NCI-H146 treated with DMSO at 0.1 percent for 48 hours (cell line): ENCODE results near the gene WWOX.

ENCODE experiments used
- DNase-seq: peaks from one replicate; lab custom pipeline; 2025; ENCODE audit not compliant: unreplicated experiment; lab: John Stamatoyannopoulos, UW

Gene WWOX

DNA sequence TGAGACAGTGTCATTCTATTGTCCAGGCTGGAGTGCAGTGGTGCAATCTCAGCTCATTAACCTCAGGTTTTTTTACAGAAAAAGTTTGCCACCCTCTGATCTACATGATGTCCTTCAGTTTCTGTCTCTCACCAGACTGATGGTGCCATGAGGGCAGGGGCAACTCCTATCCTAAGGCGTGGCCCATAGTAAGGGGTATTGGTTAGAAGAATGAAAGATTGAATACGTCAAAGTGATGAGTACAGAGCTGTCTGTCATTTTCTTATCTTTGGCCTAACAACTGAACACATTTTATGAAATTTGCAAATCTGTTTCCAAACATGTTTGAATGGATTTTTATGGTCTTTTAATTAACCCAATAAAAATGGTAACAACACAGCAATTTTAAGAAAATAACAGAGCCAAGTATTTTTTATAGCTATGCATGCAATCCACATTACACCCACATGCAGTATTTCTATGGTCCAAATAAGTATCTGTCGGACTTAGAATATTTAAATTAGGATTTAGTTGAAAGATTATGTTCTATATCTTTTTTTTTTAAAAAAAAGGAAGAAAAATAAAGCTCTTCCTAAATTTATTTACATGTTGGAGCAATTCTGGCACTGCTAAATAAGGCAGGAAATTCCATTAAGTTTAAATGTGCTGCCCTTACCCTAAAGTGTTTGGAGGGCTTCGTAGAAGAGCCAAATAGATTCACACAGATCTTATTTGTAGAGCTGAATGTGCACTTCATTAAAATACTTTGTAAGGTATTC lies 192.8 kb downstream of the WWOX start:
- DNase-seq: no peak

GRCh38 chr16:78292844-78293380 lies 193.5 kb downstream of the WWOX start:
- DNase-seq: no peak

- no peak for DNase-seq
Measured at GRCh38 chr16:78294538-78295225, 195.2 kb downstream of the WWOX start.

DNA sequence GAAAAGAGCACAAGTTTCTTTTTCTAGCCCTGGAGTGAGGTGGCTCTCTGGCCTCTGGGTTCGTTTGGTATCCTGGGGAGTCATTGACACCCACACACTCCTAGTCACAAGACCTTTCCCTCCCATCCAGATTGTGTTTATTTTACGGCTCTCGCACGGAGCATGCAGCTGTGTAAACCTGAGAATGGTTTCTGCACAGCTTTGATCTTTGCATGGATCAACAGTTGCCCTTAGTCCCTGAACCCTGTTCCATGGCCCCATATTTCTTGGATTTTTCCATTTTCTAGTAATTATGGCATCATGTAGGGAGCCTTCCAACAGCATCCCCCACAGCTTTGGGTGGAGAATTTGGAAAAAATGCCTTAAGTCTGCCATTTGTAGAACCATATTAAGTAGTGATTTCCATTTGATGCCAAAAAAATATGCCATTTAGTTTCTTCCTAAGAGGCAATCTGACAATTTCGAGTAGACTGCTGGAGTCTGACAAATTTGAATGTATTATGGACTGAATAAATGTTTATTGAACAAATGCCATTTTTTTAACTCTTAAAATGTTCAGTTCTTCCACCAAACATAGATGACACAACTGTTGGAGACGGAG lies 197.7 kb downstream of the WWOX start:
- peak; percentile 67 for DNase-seq

GRCh38 chr16:78298986-78299385 lies 199.5 kb downstream of the WWOX start:
- no peak for DNase-seq

- no peak for DNase-seq
Measured at GRCh38 chr16:78300469-78300868, 201.0 kb downstream of the WWOX start.

DNA sequence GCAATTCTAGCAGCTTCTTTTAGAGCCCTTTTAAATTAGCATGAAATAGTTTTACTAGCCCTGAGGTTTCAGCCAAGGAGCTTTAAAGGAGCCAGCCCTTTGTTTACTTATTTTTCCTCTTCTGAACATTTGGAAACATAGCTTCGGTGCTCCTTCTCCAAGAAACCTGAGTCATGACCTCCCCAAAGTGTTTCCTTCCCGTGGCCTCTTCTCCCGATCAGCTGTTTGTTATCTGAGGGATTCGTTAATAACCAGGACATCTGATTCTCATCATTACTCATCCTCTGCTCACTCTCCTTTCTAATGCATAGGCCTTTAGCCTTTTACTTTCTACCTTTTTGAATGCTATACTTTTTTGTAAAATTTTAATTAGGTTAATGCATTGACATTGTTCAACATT lies 204.5 kb downstream of the WWOX start:
- DNase-seq: no peak

DNA sequence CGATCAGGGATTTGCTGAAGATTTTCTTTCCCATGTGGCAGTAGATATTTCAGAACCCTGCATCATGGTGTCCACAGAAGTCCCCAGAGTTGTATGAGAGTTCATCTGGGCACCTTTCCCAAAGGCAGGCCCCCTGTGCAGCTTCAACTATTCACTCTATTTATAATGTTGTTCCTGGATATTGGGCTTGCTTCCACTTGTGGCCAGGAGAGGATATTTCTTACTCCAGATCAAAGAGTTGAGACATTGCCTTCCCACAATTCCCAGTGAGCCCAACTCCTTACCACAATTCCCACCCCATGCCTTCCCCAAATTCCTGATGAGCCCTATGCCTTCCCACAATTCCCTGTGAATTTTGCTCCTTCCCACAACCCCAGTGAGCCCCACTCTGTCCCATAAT lies 206.9 kb downstream of the WWOX start:
- no peak for DNase-seq

DNA sequence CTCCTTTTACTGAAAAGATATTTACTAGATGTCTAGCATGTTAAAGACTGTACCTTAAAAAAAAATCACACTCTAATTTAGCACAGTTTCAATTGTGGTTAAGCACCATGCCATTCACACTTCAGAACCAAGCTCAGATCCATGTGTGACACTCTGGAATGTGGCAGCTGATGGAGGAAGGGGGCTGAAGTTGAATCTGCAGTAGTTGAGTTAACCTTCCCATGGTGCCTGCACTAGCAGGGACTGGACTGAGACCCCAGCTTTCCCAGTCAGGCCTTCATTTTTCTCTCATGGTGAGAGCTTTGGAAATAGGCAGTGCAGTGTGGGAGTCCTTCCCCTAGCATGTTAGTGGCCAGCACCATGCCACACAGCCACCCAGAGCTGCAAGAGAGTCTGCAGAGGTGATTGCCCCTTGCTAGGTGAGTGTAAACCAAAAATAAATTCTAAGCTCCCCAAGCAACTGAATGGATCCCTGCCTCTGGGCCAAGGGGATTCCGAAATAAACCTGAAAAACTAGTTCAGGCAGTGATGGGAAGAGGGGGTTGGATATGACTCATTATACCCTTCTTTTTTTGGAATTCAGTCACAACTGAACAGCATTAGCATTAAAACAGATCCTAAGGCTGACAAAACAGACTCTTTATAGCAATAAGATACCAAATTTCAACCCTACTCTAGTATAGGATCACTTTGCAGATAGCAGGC lies 208.5 kb downstream of the WWOX start:
- DNase-seq: no peak

- no peak for DNase-seq
Measured at GRCh38 chr16:78309763-78310162, 210.3 kb downstream of the WWOX start.

DNA sequence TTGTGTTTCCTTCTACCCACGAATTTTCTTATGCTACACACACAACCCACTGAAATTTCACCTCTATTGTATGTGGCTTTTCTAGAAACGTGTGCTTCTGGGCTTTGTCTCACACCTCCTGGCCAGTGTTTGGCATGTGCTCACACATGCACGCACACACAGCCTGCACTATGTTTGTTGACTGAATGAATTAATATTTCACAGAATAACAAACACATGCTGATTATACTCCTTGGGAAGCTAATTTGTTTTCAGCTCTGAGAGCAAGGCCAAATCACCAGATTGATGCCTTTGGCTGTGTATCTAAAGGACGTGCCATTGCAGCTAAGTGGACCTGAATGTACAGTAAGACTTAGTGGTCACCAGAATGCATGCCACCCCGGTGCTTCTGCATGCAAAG lies 210.7 kb downstream of the WWOX start:
- DNase-seq: no peak

- no peak for DNase-seq
Measured at GRCh38 chr16:78310990-78311561, 211.6 kb downstream of the WWOX start.

DNA sequence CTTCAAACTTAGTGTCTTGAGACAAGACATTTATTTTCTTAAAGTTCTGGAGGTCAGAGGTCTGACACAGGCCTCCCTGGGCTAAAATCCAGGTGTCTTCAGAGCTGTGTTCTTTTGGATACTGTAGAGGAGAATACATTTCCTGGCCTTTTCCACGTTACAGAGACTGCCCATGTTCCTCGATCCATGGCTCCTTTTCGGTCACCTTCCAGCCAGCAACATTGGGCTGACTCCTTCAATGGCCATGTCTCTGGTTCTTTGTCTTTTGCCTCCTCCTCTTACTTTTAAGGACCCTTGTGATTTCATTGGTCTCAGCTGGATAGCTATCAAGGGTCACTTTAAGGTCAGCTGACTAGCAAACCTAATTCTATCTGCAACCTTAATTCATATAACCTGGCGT lies 212.4 kb downstream of the WWOX start:
- DNase-seq: no peak

DNA sequence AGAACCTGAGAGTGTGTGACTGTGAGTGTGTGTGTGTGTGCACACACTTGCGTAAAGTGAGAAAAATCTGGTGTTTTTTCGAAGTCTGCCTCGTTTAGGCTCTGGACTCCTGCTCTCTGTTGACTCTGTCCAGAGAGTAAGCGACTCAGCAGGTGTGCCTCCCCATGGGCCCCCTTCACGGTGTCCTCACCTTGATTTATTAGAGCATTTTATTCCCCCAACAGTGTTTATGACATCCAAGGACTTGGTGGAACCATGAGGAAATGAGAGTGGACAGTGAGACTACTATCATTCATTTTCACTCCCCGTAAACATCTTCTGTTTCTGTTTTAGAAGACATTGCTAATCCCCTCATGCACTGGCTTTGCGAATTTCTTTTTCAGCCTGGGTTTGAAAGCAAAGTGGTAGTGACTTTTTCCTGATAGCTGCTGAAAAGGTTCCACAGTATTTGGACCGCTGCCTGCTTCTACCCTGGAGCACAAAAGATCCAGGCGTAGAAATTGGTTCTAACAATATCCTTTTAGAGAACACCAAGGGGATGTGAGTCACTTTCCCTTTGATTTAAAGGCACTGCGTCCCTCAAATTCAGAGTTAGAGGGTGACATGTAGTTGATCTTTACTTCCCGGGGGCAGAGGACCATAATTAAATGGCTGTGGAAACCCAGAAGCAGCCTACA lies 218.2 kb downstream of the WWOX start:
- DNase-seq: no peak

DNA sequence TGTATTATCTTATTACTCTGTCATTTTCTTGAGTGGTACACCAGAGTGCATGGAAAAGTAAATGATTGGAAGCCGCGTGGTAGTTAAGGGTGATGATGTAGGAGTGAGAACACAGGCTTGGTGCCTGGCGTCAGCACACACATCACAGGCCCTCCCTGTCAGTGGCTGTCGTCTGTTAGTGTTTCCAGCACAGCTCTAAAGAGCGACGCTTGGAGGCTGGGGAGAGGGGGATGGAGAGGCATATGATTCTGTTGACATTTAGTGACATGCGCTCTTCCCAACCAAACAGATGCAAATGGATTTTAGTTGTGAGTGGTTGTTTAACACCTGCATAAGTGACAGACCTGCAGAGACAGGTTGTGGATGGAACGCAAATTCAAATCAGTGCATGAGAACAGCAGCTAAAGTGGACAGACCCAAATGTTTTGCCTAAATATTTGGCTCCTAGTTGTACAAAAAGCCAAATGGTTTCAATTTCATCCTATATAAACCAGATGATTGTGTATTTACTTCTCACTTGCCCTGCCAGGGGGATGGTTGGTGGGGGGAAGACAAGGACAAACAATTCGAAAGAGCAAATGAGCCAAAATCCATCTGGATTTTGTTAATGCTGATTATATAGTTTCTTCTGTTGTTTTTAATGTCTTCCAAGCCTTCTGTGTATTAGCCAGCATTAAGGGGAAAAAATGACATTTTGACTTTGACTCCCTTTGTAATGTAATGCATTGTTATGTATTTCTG lies 222.3 kb downstream of the WWOX start:
- no peak for DNase-seq

DNA sequence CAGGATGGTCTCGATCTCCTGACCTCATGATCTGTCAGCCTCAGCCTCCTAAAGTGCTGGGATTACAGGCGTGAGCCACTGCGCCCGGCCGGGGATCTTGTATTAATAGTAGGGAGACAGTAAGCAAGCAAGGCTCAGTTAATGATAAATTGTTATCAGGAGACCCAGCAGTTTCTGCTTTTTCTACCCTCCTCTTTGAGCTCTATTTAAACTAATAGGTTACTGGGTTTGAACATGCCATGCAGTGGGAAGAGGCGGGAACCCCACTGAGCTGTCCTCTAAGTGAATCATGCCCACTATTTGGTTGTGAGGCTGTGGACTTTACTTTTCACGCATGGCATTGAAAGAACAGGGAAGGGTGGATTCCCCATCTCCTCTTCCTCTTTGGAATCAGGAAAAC lies 223.9 kb downstream of the WWOX start:
- no peak for DNase-seq

DNA sequence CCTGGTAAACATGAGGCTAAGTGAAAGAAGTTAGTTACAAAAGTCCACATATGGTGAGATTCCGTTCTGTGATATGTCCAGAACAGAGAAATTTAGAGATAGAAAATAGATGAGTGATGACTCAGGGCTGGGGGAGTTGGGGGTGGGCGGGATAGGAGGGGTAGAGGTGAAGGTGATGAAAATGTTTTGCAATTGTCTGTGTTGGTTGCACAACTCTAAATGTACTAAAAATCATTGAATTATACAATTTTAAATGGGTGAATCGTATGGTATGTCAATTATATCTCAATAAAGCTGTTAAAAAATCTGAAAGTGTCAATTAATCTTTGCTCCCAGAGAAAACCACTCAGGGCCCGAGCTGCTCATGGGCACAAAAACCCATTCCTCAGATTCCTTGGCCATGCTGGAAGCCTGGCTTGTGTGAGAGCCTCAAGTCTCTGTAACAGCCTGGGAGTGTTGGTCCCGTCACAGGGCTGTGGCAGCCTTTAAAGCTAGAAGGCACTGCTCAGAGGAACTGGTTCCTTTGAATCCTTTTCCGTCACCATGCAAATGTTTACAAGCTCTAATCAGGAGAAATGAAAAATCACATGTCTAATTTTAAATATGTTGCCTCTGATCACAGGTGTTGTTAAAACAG lies 225.3 kb downstream of the WWOX start:
- DNase-seq: no peak

GRCh38 chr16:78325468-78326352 lies 226.3 kb downstream of the WWOX start:
- no peak for DNase-seq
